OCI-LY7 (cell line): ENCODE measurements around the gene RPUSD3. TPM values are rescaled to one million over a fixed set of nuclear protein-coding genes. Genes with fewer than 3 reads are reported as not detected.

Experiments
- BruUV-seq: library from RNA; stranded (reverse); fragments of 400-500 nt; replicated peaks from 2 replicates; lab custom pipeline; 2021; lab: Mats Ljungman, UMichigan
- CTCF ChIA-PET: fragments of 300-600 bp; sonication (Branson Sonifier 250); formaldehyde crosslinking; loops from one replicate; lab custom pipeline; 2022; ENCODE audit warnings: antibody characterized with exemption; ENCODE audit not compliant: unreplicated experiment; lab: Charles Lee
- POLR2A ChIA-PET: fragments of 300-600 bp; sonication (Branson Sonifier 250); formaldehyde crosslinking; loops from one replicate; lab custom pipeline; 2022; ENCODE audit warnings: antibody characterized with exemption; lab: Charles Lee
- DNase-seq: peaks from one replicate; pipeline ENCODE4 v3.0.0-alpha.2; 2015; ENCODE audit warnings: low spot score
- H2AFZ ChIP-seq: fragments of 200-600 bp; sonication (generic), shearing (Covaris generic); 2 replicates; pipeline ENCODE4 v1.6.1; 2014; ENCODE audit warnings: mild to moderate bottlenecking, antibody characterized with exemption, low read length, moderate library complexity
- H3K27ac ChIP-seq: fragments of 200-600 bp; sonication (generic); 2 replicates; pipeline ENCODE4 v1.5.1; 2014; ENCODE audit warnings: mixed run types, low read depth, mild to moderate bottlenecking, moderate library complexity, low read length, inconsistent platforms; ENCODE audit not compliant: poor library complexity, severe bottlenecking
- H3K36me3 ChIP-seq: fragments of 200-600 bp; sonication (generic); 2 replicates; pipeline ENCODE4 v1.6.1; 2014; ENCODE audit warnings: mild to moderate bottlenecking, antibody characterized with exemption, low read length, moderate library complexity, mixed read lengths; ENCODE audit not compliant: insufficient read depth
- H3K4me1 ChIP-seq: fragments of 200-600 bp; sonication (generic); 2 replicates; pipeline ENCODE4 v1.5.1; 2014; ENCODE audit warnings: mild to moderate bottlenecking, low read length; ENCODE audit not compliant: insufficient read depth, poor library complexity, severe bottlenecking
- H3K4me2 ChIP-seq: fragments of 200-600 bp; sonication (generic); 2 replicates; pipeline ENCODE4 v1.6.1; 2014; ENCODE audit warnings: mild to moderate bottlenecking, low read length
- H3K4me3 ChIP-seq: fragments of 200-600 bp; sonication (generic); 2 replicates; pipeline ENCODE4 v1.5.1; 2014; ENCODE audit warnings: mild to moderate bottlenecking, low read depth, low read length; ENCODE audit not compliant: poor library complexity, severe bottlenecking
- H3K79me2 ChIP-seq: fragments of 200-600 bp; sonication (generic); 2 replicates; pipeline ENCODE4 v1.6.1; 2016; ENCODE audit warnings: low read depth, mild to moderate bottlenecking, low read length, moderate library complexity, mixed read lengths; ENCODE audit not compliant: insufficient read depth
- H3K9me2 ChIP-seq: fragments of 200-600 bp; sonication (generic); 2 replicates; pipeline ENCODE4 v1.6.1; 2016; ENCODE audit warnings: mild to moderate bottlenecking, low read length, mixed read lengths; ENCODE audit not compliant: insufficient read depth
- H3K9me3 ChIP-seq: fragments of 200-600 bp; sonication (generic); 2 replicates; pipeline ENCODE4 v1.6.1; 2014; ENCODE audit warnings: mild to moderate bottlenecking, mixed run types, low read length, mixed read lengths
- H4K20me1 ChIP-seq: fragments of 200-600 bp; sonication (generic); 2 replicates; pipeline ENCODE4 v1.6.1; 2014; ENCODE audit warnings: mild to moderate bottlenecking, antibody characterized with exemption, low read length, moderate library complexity, mixed read lengths; ENCODE audit not compliant: insufficient read depth
- CTCF ChIP-seq: fragments of 200-600 bp; sonication (generic); conservative IDR thresholded peaks from 2 replicates; pipeline ENCODE4 v1.5.1; 2014; ENCODE audit warnings: mild to moderate bottlenecking, antibody characterized with exemption, low read length, moderate library complexity, mixed read lengths
- EZH2phosphoT487 ChIP-seq: fragments of 200-600 bp; sonication (generic); IDR thresholded peaks from 2 replicates; pipeline ENCODE4 v1.6.1; 2018; ENCODE audit warnings: low read depth, borderline replicate concordance, mild to moderate bottlenecking, mixed run types, antibody characterized with exemption, low read length, moderate library complexity, mixed read lengths
- intact Hi-C: fragments of 100-400 bp; cut with micrococcal nuclease; formaldehyde crosslinking; loops from one replicate; pipeline ENCODE4 v1.10.0; 2022; ENCODE audit not compliant: unreplicated experiment
- total RNA-seq, 2 experiments: library from RNA; depleted of rRNA in 1 of 2; stranded (reverse); fragments of >200 nt in 1 of 2; shearing (Covaris generic) in 1 of 2; gene quantifications; 2 replicates each; pipeline ENCODE4 v1.2.3, GENCODE V29; 2014 to 2022

The RPUSD3 gene
- total RNA-seq, 2 experiments from 2014 or later: 44.2 to 59.2 TPM

GRCh38 chr3:9817436-9817835, 26.4 kb downstream of the RPUSD3 start:
- Histone ChIP-seq H3K36me3 (peaks cover 34% of the 10 kb centered on the region), H3K4me3 (no peak overlapping the region), H2AFZ (no peak overlapping the region), H3K9me2 (no peaks in the 10 kb centered on the region), H3K27ac (no peak overlapping the region), H3K79me2 (no peaks in the 10 kb centered on the region), H3K9me3 (no peaks in the 10 kb centered on the region), H4K20me1 (no peaks in the 10 kb centered on the region), H3K4me2 (no peak overlapping the region), H3K4me1 (no peaks in the 10 kb centered on the region)
- no TSS peak for BruUV-seq
- ChIA-PET CTCF (no interaction called here), POLR2A (interaction anchor here (0.5 kb wide), 1 partner anchor 20 kb away, joined by 3 read pairs; no protein-coding TSS in a partner anchor)
- TF ChIP-seq CTCF (no peak), EZH2phosphoT487 (no peak)
- no peak for DNase-seq
- intact Hi-C loops: no loop called here

GRCh38 chr3:9815986-9816385, 27.8 kb downstream of the RPUSD3 start:
- BruUV-seq: no TSS peak
- H3K4me1 ChIP-seq: no peaks in the 10 kb centered on the region
- CTCF ChIA-PET: no interaction called here
- no peak for TF ChIP-seq EZH2phosphoT487
- TF ChIP-seq CTCF: no peak
- DNase-seq: no peak
- H3K9me3 ChIP-seq: no peaks in the 10 kb centered on the region
- intact Hi-C loops: no loop called here
- H2AFZ ChIP-seq: no peak overlapping the region
- H3K79me2 ChIP-seq: no peaks in the 10 kb centered on the region
- H3K27ac ChIP-seq: no peak overlapping the region
- H3K4me2 ChIP-seq: no peak overlapping the region
- no peaks in the 10 kb centered on the region for H3K9me2 ChIP-seq
- POLR2A ChIA-PET: no interaction called here
- H3K4me3 ChIP-seq: no peak overlapping the region
- H3K36me3 ChIP-seq: peaks cover 42% of the 10 kb centered on the region
- H4K20me1 ChIP-seq: no peaks in the 10 kb centered on the region

- Histone ChIP-seq H3K4me2 (no peak overlapping the region), H3K9me3 (no peaks in the 10 kb centered on the region), H3K4me3 (no peak overlapping the region), H4K20me1 (no peaks in the 10 kb centered on the region), H3K9me2 (no peaks in the 10 kb centered on the region), H3K4me1 (peaks cover 21% of the 10 kb centered on the region), H3K36me3 (peaks cover 54% of the 10 kb centered on the region), H2AFZ (no peak overlapping the region), H3K79me2 (no peaks in the 10 kb centered on the region), H3K27ac (no peak overlapping the region)
- no TSS peak for BruUV-seq
- TF ChIP-seq CTCF: no peak
- TF ChIP-seq EZH2phosphoT487: no peak
- intact Hi-C loops: no loop called here
- POLR2A ChIA-PET: no interaction called here
- CTCF ChIA-PET: no interaction called here
- DNase-seq: no peak
These were observed 30.8 kb downstream of the RPUSD3 start for GRCh38 chr3:9812870-9813483.
